Superior temporal gyrus (tissue), 1 donor: Measurements from ENCODE around the gene AQP11.

Source experiments
- DNase-seq: peaks from one replicate; pipeline ENCODE4 v3.0.0-alpha.2; 2016; ENCODE audit errors: extremely low spot score

The AQP11 gene

DNA sequence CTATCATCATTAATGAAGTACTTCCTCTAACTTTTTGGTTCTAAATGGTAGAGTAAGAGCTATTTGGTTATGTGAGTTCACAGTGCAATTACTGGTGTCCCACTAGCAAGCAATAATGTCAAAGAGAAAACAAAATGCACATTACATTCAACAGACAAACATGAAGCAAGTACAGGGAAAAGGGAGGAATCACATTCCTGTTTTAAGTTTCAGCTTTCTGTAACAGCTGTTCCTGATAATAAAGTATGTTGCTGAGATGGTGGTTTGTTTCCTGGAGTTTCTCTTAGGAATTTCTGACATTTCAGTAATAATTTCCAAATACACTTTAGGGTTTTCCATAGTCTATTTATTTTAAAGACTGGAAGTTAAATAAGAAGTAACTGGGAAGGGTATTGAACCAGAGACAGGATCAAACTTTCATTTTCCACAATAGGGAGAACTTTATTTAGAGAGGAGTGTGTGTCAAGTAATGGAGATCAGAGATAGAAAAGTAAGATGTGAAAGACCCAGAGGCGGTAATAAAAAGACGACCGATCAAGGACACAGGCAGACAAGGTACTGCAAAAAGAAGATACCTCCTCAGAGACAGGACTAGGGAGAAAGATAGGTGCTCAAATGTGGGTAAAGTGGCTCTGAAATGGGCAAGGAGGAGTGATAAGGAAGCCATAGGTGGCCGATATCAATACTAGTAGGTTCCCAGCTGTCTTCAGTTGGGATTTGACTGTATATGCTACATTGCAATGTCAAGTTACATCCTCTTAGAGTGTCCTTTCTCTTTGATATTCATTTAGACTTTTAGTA is 68.7 kb downstream of the AQP11 start:
- no peak for DNase-seq
